Left renal pelvis (tissue), 4 donors: Measurements from ENCODE around the gene LTBP2. TPM values are rescaled to one million over a fixed set of nuclear protein-coding genes. Genes with fewer than 3 reads are reported as not detected.

Experiments
- DNase-seq, 4 donors: peaks; one replicate each; pipeline ENCODE4 v3.0.0-alpha.2; 2013; ENCODE audit warnings: low read depth in 4 of 4, low spot score in 3 of 4
- polyA plus RNA-seq, 4 donors: library from polyadenylated mRNA; unstranded; fragments of 120-200 nt; gene quantifications; one replicate each; pipeline ENCODE4 v1.2.1, GENCODE V29; 2013; ENCODE audit not compliant: insufficient read length in 4 of 4

The LTBP2 gene
- polyA plus RNA-seq, 4 donors, result 2.8 to 96.5 (median 7.9) TPM

DNA sequence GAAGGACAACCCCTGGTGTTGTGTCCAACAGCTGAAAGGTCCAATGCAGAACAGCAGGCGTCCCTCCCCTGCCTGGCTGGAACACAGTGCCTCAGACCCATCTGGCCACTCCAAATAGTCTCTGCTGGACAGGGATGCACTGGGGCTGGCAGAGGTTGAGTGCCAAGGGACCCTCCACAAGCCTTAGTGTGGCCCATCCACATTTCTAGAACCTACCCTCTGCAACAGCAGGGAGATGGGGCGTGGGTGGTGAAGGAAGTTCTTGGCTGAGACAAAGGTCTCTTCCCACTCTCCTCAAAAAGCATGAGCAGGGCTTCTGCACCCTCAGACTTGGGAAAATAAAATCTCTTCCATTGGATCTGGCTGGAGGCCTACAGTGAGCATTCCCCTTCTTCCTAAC lies 36.5 kb downstream of the LTBP2 start:
- DNase-seq, result no peak

- no peak for DNase-seq
Observed at GRCh38 chr14:74574706-74575105, 37.3 kb downstream of the LTBP2 start.

- DNase-seq, result no peak
Observed at GRCh38 chr14:74574090-74574433, 38.0 kb downstream of the LTBP2 start.

- no peak for DNase-seq
Observed at GRCh38 chr14:74573421-74574089, 38.5 kb downstream of the LTBP2 start.

DNA sequence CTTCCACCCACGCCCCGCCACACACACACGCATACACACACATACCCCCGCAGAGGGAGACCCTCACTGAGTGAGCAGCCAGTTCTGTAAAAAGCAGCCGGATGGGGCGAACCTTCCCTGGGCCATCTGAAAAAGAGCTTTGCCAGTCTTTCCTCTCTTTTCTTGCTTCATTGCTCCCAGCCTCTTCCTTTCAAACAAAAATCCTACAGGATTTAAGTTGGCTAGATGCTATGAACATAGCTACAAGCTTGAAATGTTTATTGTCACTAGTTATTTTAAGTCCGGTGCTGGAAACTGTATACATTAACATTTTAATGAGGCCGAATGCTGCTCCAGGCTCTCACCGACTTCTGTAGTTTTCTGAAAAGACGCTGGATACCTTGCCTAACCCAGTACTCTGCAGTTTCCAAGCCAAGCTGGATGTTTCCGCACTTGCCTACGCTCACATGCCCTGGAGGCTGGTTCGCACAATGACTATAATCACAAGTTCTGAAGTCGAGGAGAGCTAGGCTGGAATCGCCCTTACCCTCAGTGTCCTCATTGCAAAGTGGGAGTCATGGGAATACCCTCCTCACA lies 39.2 kb downstream of the LTBP2 start:
- no peak for DNase-seq

DNA sequence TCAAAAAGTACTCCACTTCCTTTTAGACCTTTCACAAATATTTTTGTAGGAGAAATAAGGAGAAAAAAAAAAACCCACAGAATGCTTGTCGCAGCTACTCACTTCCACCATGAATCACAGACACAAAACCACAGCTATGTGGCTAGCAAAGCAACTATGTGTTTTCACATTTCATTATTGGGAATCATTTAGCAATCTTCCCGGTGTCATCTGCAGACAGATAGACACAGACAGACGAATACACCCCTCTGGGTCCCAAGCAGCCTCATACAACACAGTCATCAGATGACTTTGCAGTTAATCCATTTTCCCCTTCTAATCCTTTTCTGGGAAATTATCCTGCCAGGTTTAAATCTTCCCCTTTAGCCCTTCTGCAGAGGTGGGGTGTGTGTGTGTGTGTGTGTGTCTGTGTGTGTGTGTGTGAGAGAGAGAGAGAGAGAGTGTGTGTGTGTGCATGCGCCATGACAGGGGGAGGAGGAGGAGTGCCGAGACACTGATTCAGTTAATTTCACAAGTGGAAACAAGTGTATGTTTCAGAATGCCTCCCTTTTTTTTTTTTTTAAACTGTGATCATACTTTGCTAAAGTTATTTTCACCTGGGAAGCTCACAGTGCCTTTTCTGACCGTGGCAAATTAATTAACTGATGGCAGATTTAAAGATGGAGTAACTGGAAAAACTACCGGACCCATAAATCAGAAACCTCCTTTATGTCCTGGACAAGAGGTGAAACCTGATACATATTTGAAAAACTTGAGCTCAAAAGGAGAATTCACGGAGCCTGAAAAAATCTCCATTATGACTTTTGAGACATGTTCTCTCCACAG lies 39.9 kb downstream of the LTBP2 start:
- DNase-seq, result peak in 1 of 4 donors; percentile 70

DNA sequence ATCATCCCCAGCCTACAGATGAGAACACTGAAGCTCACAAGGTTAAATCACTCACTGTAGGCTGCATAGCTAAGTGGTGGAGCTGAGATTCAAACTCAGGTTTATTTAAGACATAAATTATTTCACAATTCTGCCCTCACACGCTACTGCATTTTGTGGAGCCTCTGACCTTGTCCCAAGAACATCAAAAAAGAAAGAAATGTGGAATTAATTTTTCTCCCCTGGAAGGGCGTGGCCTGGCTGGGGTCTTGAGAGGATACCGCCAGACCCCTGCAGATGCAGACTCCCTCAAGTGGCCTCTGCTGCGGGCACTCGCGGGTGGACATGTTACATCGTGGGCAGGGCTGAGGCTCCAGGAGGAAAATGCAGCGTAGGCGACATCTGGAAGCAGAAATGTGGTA lies 40.6 kb downstream of the LTBP2 start:
- no peak for DNase-seq

DNA sequence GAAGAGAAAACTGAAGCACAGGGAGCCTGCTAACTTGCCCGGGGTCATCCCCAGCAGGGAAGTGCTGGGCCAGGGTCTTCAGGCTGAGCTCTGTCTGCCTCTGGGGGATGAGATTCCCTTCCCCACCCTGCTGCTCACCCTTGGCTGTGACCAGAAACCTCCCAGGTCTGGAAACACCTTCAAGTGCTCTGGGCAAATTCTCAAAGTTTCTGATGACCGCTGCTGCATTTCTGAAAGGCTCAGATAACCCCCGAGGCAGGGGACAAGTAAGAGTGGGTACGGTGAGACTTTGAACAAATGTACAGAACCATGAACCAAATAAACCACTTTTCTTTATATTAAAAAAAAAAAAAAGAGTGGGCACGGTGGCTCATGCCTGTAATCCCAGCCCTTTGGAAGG lies 41.3 kb downstream of the LTBP2 start:
- DNase-seq, result no peak

GRCh38 chr14:74569806-74570591 lies 42.0 kb downstream of the LTBP2 start:
- no peak for DNase-seq

- DNase-seq, result no peak
Observed at GRCh38 chr14:74569387-74569786, 42.6 kb downstream of the LTBP2 start.

- no peak for DNase-seq
Observed at GRCh38 chr14:74568911-74569310, 43.1 kb downstream of the LTBP2 start.

DNA sequence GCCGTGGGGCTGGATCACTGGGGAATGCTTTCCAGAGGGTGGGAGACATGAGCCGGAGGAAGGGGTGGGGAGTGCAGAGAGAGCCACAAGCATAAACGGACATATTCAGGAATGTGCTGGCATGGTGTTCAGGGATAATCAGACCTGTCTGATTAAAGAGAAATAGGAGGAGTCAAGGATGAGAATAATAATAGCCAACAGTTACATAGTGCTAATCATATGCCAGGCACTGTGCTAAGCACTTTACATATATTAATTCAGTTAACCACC lies 43.7 kb downstream of the LTBP2 start:
- no peak for DNase-seq

DNA sequence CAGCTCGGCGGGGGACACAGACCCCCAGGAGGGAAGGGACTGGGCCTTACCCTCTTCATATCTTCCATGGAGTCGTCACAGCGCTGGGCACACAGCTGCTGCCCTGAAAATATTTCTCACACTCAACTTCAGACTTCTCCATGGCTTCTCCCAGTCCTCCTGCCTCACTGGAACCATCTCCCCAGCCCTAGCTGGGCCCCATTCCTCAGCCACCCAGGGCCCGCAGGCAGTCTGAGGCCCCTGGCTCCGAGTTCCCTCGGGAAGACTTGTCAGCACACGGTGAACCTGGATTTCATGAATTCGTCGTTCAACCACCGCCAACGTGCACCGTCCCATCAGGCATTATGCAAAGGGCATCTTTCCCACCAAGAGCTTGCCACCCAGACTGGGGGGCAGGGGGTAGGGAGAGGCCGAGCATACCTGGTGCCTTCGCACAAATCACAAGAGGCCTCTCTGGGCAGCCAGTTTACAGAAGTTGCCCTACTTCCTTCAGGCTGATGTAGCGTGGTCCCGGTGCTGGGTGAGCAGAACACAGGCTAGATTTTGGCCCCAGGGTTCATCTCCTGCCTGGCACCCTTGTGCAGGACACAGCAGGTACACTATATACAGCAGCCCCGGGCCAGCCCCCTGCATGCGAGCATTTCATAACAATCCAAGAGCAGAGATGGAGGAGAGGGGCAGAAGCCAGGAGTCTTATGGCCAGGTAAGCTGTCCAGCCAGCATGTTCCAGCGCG lies 44.2 kb downstream of the LTBP2 start:
- no peak for DNase-seq

DNA sequence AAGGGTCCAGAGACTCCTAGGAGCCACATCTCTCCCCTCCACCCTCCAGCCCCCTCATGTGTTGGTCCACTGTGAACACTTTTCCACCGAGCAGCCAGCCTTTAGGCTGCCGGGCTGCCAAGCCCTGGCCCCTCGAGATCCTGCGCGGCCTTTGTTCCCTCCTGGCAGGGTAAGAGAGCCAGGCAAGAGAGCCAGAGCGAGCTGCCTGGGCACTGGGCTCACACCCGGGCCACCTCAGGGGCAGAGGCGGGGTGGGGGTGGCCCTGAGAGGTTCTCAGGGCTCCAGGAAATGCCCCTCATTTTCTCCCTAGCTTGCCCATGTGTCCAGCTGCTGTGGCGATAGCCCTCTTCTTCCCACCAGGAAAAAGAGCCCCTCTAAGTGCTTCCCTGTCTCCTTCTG lies 44.8 kb downstream of the LTBP2 start:
- no peak for DNase-seq

- DNase-seq, result no peak
Observed at GRCh38 chr14:74566174-74567141, 45.6 kb downstream of the LTBP2 start.

DNA sequence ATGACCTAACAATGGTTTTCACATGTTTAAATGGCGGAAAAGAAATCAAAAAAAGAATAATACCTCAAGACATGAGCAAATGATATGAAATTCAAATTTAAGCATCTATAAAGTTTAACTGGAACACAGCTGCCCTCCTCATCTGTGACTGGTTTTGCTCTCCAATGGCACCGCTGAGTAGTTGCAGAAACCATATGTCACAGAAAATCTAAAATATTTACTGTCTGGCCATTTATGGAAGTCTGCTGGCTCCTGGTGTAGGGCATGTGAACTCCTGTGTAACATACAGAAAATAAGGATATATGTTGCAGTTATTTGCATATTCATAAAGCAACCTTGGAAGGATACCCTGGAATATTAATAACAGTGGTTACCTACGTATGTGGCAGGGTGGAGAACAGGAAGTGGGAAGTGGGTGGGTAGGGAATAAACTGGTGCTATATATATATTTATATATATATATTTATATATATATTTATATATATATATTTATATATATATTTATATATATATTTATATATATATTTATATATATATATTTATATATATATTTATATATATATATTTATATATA lies 48.4 kb downstream of the LTBP2 start:
- DNase-seq, result no peak

DNA sequence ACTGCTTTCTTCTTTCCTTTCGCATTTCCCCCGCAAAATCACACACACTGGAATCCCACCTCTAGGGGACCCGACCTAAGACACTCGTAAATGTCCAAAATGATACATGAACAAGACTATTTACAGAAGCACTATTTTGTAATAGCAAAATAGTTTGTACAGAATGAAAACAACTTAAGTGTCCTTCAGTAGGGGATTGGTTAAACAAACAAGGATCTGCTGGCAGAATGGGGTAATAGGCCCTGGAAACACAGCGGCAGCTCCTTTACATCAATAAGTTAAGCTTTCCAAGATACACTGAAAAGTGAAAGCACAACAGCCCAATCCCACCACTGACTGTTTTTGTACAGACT lies 48.8 kb downstream of the LTBP2 start:
- peak in 1 of 4 donors; percentile 22 for DNase-seq

DNA sequence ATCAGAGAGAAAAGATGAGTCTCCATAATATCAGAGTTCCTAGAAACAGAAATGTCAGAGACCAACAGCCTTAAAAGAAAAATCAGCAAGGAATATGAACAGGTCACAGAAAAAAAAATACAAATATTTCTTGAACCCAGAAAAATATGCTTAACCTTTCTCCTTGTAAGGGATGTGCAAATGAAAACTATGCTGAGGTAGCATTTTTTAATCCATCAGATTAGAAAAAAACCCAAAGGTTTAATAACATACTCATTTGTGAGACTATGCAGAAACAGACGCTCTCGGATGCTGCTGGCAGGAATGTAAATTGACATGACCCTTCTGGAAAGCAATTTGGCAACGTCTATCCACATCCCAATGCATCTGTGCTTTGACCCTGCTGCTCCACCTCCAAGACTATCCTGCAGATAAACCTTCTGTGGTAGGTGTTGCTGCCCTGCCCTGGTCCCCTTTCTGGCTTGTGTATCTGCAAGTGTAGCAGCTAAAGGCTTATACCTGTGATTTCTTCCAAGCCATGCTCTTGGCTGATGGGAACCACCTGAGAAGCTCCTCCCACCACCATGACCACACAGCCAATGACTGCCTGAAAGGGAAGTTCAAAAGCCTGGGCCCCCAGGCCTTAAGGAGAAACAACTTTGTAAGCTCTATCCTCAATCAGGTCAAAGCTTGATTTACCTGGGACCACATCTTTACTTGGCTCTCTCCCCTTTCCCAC lies 49.4 kb downstream of the LTBP2 start:
- no peak for DNase-seq

- no peak for DNase-seq
Observed at GRCh38 chr14:74558655-74559054, 53.4 kb downstream of the LTBP2 start.
